H4 (cell line): ENCODE data around the gene TCF23. TPM values are rescaled to one million over a fixed set of nuclear protein-coding genes. Genes with fewer than 3 reads are reported as not detected.
"Not testable (repeated sequence)": the region's sequence is repeated elsewhere in the genome, so short reads cannot be mapped to it uniquely, and the experiment has no call there.

Source experiments
- DNase-seq: peaks from one replicate; pipeline ENCODE4 v3.0.0-alpha.2; 2015; ENCODE audit warnings: low spot score
- total RNA-seq: library from RNA; depleted of rRNA; stranded (reverse); fragments of >200 nt; shearing (Covaris generic); gene quantifications from 2 replicates; pipeline ENCODE4 v1.2.3, GENCODE V29; 2014; rRNA removed

Gene TCF23
- total RNA-seq, 1 experiment from 2014 or later, result not detected

- DNase-seq, result no peak
Observed at GRCh38 chr2:27189989-27190388, 41.2 kb downstream of the TCF23 start.

GRCh38 chr2:27191070-27191829 is 42.4 kb downstream of the TCF23 start:
- DNase-seq, result peak; percentile 20

GRCh38 chr2:27194538-27195354 is 45.9 kb downstream of the TCF23 start:
- DNase-seq, result peak; percentile 45

GRCh38 chr2:27195799-27196198 is 47.0 kb downstream of the TCF23 start:
- not testable (repeated sequence) for DNase-seq

GRCh38 chr2:27198068-27198467 is 49.3 kb downstream of the TCF23 start:
- not testable (repeated sequence) for DNase-seq

- DNase-seq, result no peak
Observed at GRCh38 chr2:27198627-27199026, 49.8 kb downstream of the TCF23 start.

- DNase-seq, result no peak
Observed at GRCh38 chr2:27199241-27199640, 50.4 kb downstream of the TCF23 start.

GRCh38 chr2:27201675-27202074 is 52.9 kb downstream of the TCF23 start:
- no peak for DNase-seq

GRCh38 chr2:27202854-27203253 is 54.0 kb downstream of the TCF23 start:
- no peak for DNase-seq

- no peak for DNase-seq
Observed at GRCh38 chr2:27203741-27204140, 54.9 kb downstream of the TCF23 start.

- no peak for DNase-seq
Observed at GRCh38 chr2:27204566-27204965, 55.8 kb downstream of the TCF23 start.

- no peak for DNase-seq
Observed at GRCh38 chr2:27205206-27205605, 56.4 kb downstream of the TCF23 start.

GRCh38 chr2:27206346-27206745 is 57.5 kb downstream of the TCF23 start:
- DNase-seq, result no peak

Other genes with a start within 250 kb of the TCF23 start
- gene MAPRE3, start 178.4 kb upstream of the TCF23 start, total RNA-seq, result 2.7 and 4.0 TPM in 2 replicates
- gene TMEM214, start 116.0 kb upstream of the TCF23 start, total RNA-seq, result 34.6 and 37.8 TPM in 2 replicates
- gene AGBL5, start 97.3 kb upstream of the TCF23 start, total RNA-seq, result 25.2 and 27.8 TPM in 2 replicates
- 328 and 330 TPM in 2 replicates for gene OST4, start 77.3 kb upstream of the TCF23 start, total RNA-seq
- 10.8 and 30.2 TPM in 2 replicates for gene EMILIN1, start 70.4 kb upstream of the TCF23 start, total RNA-seq
- gene KHK, start 62.2 kb upstream of the TCF23 start, total RNA-seq, result 0.14 and 0.48 TPM in 2 replicates
- gene CGREF1, start 29.9 kb upstream of the TCF23 start, total RNA-seq, result 0.31 TPM in 1 of 2 replicates, not detected in the other
- 0.12 TPM in 1 of 2 replicates, not detected in the other for gene ABHD1, start 25.2 kb upstream of the TCF23 start, total RNA-seq
- gene PREB, start 14.4 kb upstream of the TCF23 start, total RNA-seq, result 37.0 and 51.9 TPM in 2 replicates
- gene PRR30, start 9.6 kb upstream of the TCF23 start, total RNA-seq, result not detected in 2 replicates
- 196 and 202 TPM in 2 replicates for gene ATRAID, start 63.0 kb downstream of the TCF23 start, total RNA-seq
- 22.6 and 26.2 TPM in 2 replicates for gene SLC5A6, start 63.3 kb downstream of the TCF23 start, total RNA-seq
- 4.7 and 6.9 TPM in 2 replicates for gene CAD, start 68.4 kb downstream of the TCF23 start, total RNA-seq
- 0.46 and 0.49 TPM in 2 replicates for gene SLC30A3, start 114.0 kb downstream of the TCF23 start, total RNA-seq
- not detected in 2 replicates for gene DNAJC5G, start 126.4 kb downstream of the TCF23 start, total RNA-seq
- gene TRIM54, start 133.4 kb downstream of the TCF23 start, total RNA-seq, result 0.35 TPM in 1 of 2 replicates, not detected in the other
- 0.53 TPM in 1 of 2 replicates, not detected in the other for gene UCN, start 159.4 kb downstream of the TCF23 start, total RNA-seq
- 52.9 and 61.7 TPM in 2 replicates for gene MPV17, start 174.1 kb downstream of the TCF23 start, total RNA-seq
- 24.5 and 29.9 TPM in 2 replicates for gene GTF3C2, start 207.8 kb downstream of the TCF23 start, total RNA-seq
- gene EIF2B4, start 221.3 kb downstream of the TCF23 start, total RNA-seq, result 15.0 and 23.8 TPM in 2 replicates
- 79.6 and 84.6 TPM in 2 replicates for gene SNX17, start 221.6 kb downstream of the TCF23 start, total RNA-seq
- gene ZNF513, start 231.7 kb downstream of the TCF23 start, total RNA-seq, result 1.4 and 2.8 TPM in 2 replicates